Endometrial microvascular endothelial cells (primary cell): Measurements from ENCODE around the gene LDLRAD3. TPM values are rescaled to one million over a fixed set of nuclear protein-coding genes. Genes with fewer than 3 reads are reported as not detected.

Source experiments
- in situ Hi-C: cut with HindIII; loops from 2 replicates; pipeline ENCODE4 v1.10.0; 2017; ENCODE audit warnings: low sequenced_read_pairs, low pct_unique_long_range_greater_than_20kb; ENCODE audit errors: inconsistent ontology term
- total RNA-seq: library from RNA; depleted of rRNA; stranded (reverse); fragments of >200 nt; gene quantifications from one replicate; pipeline ENCODE4 v1.2.3, GENCODE V29; 2015; ENCODE audit errors: inconsistent ontology term

The LDLRAD3 gene
- total RNA-seq, 1 donor from 2014 or later: 17.2 TPM

GRCh38 chr11:36251823-36252222, 308.0 kb downstream of the LDLRAD3 start:
- in situ Hi-C loops: loop anchor here (10.0 kb wide), 1 partner anchor 307 kb away; the partner anchor contains the start of gene LDLRAD3

DNA sequence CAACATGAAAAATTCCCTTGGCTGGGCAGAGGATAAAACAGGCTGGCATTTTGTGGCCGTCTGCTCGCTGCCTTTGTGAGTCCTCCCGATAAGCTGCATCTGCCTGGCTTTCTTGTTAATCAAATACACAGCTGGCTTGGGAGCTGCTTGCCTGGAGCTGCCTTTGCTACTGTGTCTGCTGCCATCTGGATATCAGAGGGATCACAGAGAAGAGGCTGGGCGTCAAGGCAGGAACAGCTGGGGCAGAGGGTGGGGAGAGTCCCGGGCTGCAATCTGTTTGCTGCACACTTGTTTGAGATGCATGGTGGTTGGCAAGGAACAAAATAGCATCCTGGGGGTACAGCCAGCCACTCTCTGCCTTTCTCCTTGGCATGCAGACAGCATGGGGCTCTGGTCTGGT, 309.4 kb downstream of the LDLRAD3 start:
- in situ Hi-C loops: loop anchor here (10.0 kb wide), 1 partner anchor 308 kb away; the partner anchor contains the start of gene LDLRAD3

DNA sequence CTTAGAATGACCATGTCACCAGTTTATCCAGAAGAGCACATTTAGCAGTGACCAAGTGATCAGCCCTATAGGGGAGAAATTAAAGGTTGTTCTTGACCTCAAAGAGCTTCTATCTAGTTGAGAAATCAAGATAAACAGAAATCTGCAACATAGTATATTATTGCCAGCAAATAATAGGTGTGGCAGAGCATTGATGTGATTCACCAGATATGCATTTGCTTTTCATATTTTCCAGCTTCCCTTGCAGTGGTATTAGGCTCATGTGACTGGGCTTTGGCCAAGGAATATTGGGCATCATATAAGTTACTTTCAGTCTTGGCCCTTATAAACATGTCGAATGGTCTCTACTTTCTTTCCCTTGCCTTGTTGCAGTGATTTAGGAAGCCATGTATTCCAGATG, 310.9 kb downstream of the LDLRAD3 start:
- in situ Hi-C loops: loop anchor here (10.0 kb wide), 1 partner anchor 310 kb away; the partner anchor contains the start of gene LDLRAD3

- in situ Hi-C loops: loop anchor here (10.0 kb wide), 1 partner anchor 313 kb away; the partner anchor contains the start of gene LDLRAD3
Observed at GRCh38 chr11:36257351-36257750, 313.5 kb downstream of the LDLRAD3 start.

DNA sequence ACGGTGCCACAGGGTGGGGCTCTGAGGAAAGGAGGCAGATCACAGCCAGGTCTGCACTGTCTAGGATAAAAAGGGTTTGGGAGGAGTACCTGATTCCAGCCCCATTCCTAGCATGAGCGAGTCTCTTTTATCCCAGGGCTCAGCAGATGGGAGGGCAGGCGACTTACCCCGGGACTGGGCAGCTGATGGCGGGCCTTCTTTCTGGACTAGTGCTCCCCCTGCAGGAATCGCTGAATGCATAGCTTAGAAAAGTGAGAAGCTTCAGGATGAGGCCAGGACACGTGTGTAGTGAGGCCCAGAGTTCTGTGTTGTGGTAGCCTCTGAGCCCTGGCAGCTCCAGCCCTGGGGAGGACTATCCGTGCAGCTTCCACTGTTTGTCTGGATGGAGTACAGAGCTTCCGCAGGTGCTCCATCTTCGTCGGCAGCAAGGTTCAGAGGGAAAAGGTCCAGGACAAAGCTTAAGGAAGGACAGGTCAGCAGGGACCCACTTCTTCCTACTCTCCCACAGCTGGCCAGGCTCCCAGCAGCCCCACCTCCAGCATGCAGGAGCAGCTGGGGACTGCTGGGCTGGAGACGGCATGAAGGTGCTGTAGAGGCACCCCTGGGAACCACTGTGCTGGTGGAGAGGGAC, 315.0 kb downstream of the LDLRAD3 start:
- in situ Hi-C loops: loop anchor here (10.0 kb wide), 1 partner anchor 314 kb away; the partner anchor contains the start of gene LDLRAD3

DNA sequence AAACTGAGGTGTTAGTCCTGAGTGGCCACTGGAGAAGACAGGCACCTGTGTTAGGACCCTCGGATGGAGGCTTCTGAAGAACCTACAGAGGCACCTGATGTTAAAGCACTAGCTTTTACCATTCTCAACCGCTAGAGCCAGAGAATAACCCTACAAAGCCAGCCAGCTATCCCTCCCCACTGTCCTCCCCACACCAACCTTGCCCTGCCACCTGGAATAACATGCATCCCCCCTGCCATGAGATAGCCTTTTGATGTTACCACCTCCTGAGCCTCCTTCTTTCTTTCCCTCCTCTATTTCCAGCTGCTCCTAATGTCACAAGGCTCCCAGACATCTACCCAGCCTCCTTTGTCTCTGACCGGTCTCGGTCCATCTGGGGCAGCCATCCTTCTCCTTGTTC, 317.2 kb downstream of the LDLRAD3 start:
- in situ Hi-C loops: no loop called here

- in situ Hi-C loops: no loop called here
Observed at GRCh38 chr11:36264011-36264972, 320.4 kb downstream of the LDLRAD3 start.

GRCh38 chr11:36264973-36265344, 321.1 kb downstream of the LDLRAD3 start:
- in situ Hi-C loops: no loop called here

DNA sequence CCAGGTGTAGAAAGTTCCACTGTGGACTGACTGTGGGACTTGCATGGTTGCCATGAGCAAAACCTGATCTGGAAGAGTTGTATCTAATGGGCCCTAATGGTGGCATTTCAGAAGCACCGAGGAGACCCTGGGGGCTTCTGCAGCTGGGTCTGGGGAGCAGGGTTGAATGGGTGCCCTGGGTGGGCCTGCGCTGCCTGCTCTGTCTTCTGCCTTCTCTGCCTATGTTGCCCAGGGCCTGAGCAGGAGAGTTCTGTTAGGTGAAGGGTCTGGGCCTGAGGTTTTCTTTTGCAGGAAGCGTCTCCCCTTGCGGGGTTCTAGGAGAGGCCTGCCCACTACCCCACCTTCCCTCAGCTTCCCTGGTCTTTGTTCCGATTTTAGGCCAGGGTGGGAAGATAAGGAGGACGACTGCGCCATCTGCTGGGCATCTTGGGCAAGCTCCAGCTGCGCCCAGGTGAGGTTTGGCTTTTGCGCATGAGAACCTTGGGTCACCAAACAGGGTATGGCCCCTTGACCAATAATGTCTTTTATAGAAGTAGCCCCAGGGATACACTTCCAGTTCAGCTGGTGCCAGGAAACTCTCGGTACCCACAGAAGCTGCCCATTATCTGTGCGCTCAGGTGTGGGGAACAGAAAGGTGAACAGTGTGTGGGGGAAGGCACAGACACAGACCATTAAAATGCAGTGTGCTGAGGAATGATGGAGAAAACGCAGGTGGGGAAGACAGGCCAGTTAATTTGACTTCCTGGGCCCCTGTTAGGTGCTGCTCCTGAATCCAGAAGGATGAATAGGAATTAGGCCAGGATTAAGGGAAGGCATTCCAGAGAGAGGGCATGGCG, 322.1 kb downstream of the LDLRAD3 start:
- in situ Hi-C loops: no loop called here

DNA sequence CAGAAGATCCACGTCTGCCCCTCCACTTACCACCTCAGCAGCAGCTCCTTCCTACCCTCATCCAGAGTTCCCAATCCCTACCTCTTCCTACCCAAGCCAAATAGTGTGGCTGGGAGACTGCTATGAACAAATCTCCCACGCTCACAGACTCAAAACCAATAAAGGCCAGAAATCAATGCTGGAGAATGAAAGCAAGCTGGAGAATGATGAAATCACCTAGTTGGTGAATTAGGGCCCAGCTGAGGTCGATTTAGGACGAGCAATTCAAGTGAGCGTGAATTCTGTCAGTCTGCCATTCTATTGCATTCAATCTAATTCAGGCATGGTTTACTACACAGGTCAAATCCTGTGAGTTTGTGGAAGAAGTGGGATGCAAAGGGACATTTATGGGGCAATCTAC, 322.9 kb downstream of the LDLRAD3 start:
- in situ Hi-C loops: no loop called here

GRCh38 chr11:36268337-36268985, 324.6 kb downstream of the LDLRAD3 start:
- in situ Hi-C loops: no loop called here

GRCh38 chr11:36270701-36271100, 326.8 kb downstream of the LDLRAD3 start:
- in situ Hi-C loops: no loop called here

DNA sequence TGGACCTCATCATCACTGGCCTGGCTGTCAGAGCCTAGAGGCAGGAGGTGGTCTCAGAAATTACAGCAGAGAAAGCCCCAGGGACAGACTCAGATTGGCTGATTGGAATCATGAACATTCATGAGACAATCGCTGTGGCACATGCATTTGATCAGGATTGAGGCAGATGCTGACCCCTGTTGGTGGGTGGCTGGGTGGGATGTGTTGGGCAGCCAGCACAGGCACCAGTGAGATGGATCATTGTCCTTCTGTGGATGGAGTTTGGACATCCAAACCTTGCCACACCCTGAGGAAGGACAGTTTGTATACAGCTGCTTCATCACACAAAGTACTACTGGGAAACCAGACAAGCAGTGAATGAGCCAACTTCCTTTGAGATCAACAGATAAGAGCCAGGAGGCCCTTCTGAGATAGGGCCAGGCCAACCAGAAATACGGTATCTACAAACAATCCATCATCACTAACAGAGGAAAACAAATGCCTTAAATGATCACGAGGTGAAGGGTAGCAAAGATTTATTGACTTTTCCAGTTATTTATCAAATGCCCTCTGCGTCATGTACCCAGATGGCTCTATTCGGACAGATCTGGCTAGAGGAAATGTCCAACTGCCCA, 328.0 kb downstream of the LDLRAD3 start:
- in situ Hi-C loops: no loop called here

GRCh38 chr11:36273110-36273509, 329.2 kb downstream of the LDLRAD3 start:
- in situ Hi-C loops: no loop called here

GRCh38 chr11:36274414-36274813, 330.6 kb downstream of the LDLRAD3 start:
- in situ Hi-C loops: no loop called here

DNA sequence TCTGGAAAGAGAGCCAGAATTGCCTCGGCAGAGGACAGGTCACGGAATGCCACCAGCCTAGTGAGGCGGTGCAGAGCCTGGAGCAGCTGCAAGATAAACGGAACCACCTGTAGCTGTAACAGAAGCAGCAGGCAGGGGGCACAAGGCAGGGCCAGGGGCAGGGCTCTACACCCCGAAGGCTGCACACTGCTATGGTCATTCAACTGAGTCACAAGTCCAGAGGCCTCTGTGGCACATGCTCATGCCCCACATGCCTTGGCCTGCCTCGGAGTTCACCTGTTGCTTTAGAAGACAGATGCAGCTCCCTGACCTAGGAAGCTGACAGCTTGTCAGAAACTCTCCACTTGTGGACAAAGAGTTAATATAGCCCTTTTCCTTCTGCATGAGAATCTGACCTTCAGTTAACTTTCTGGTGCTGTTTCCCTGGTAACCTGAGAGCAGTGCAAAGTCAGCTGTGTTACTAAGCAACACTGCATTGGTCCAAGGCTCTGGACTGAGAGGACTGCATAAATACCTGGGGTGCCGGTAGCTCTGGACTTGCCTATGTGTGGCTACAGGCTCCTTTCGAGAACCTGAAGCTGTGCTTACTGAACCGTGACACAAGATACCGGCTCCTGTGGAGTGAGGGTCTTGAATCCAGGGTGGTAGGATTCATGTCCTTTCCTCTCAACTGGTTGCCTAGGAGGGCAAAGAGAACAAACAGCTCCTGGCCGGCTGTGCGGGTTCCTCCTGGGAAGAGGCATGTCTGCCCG, 334.8 kb downstream of the LDLRAD3 start:
- in situ Hi-C loops: loop anchor here (25.0 kb wide), 1 partner anchor 209 kb away; no protein-coding TSS in a partner anchor

- in situ Hi-C loops: loop anchor here (25.0 kb wide), 1 partner anchor 207 kb away; no protein-coding TSS in a partner anchor
Observed at GRCh38 chr11:36280531-36280930, 336.7 kb downstream of the LDLRAD3 start.
